Kidney glomerular epithelial cell (primary cell): ENCODE measurements around the gene F7.

Source experiments
- DNase-seq: peaks from one replicate; lab custom pipeline; 2025; lab: John Stamatoyannopoulos, UW

F7 gene

DNA sequence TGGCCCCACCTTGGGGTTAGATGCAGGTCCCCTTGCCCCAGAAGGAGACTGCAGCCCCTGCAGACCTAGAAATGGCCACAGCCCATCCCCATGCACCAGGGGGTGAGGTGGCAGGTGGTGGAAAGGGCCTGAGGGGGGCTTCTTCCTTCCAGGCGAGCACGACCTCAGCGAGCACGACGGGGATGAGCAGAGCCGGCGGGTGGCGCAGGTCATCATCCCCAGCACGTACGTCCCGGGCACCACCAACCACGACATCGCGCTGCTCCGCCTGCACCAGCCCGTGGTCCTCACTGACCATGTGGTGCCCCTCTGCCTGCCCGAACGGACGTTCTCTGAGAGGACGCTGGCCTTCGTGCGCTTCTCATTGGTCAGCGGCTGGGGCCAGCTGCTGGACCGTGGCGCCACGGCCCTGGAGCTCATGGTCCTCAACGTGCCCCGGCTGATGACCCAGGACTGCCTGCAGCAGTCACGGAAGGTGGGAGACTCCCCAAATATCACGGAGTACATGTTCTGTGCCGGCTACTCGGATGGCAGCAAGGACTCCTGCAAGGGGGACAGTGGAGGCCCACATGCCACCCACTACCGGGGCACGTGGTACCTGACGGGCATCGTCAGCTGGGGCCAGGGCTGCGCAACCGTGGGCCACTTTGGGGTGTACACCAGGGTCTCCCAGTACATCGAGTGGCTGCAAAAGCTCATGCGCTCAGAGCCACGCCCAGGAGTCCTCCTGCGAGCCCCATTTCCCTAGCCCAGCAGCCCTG is 12.8 kb downstream of the F7 start:
- DNase-seq, result no peak

DNA sequence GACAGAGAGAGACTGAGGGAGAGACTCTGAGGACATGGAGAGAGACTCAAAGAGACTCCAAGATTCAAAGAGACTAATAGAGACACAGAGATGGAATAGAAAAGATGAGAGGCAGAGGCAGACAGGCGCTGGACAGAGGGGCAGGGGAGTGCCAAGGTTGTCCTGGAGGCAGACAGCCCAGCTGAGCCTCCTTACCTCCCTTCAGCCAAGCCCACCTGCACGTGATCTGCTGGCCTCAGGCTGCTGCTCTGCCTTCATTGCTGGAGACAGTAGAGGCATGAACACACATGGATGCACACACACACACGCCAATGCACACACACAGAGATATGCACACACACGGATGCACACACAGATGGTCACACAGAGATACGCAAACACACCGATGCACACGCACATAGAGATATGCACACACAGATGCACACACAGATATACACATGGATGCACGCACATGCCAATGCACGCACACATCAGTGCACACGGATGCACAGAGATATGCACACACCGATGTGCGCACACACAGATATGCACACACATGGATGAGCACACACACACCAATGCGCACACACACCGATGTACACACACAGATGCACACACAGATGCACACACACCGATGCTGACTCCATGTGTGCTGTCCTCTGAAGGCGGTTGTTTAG is 13.7 kb downstream of the F7 start:
- DNase-seq, result no peak

DNA sequence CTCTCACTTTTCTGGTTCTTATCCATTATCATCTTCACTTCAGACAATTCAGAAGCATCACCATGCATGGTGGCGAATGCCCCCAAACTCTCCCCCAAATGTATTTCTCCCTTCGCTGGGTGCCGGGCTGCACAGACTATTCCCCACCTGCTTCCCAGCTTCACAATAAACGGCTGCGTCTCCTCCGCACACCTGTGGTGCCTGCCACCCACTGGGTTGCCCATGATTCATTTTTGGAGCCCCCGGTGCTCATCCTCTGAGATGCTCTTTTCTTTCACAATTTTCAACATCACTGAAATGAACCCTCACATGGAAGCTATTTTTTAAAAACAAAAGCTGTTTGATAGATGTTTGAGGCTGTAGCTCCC is 14.2 kb downstream of the F7 start:
- no peak for DNase-seq

DNA sequence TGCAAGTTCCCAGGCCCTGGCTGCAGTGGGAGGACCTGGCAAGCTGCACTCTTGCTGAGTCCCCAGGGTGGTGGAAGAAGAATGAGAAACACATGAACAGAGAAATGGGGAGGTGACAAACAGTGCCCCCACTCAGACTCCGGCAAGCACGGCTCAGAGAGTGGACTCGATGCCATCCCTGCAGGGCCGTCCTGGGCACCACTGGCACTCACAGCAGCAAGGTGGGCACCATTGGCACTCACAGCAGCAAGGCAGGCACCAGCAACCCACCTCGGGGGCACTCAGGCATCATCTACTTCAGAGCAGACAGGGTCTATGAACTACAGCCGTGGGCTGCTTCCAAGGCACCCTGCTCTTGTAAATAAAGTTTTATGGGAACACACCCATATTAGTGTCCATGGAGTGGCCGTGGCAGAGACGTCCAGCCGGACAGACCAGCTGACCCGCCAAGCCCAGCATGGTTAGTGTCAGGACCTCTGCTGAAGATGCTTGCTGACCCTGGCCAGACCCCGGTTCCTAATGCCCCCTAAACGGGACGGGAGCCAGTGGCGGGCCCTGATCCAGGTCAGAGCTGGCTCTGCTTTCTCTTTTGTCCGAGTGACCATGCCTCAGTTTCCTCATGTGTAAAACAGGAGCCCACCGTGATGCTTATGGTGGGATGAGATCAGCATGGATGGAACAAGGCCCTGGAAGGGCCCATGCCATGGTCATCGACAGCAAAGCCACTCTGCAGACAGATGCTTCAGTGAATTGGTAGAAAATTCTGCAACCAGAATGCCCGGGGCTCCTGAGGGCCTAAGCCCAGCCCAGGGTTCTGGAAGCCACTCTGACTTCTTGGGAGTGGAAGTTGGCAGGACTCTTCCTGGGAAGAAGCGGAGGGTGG is 14.9 kb downstream of the F7 start:
- DNase-seq, result no peak

DNA sequence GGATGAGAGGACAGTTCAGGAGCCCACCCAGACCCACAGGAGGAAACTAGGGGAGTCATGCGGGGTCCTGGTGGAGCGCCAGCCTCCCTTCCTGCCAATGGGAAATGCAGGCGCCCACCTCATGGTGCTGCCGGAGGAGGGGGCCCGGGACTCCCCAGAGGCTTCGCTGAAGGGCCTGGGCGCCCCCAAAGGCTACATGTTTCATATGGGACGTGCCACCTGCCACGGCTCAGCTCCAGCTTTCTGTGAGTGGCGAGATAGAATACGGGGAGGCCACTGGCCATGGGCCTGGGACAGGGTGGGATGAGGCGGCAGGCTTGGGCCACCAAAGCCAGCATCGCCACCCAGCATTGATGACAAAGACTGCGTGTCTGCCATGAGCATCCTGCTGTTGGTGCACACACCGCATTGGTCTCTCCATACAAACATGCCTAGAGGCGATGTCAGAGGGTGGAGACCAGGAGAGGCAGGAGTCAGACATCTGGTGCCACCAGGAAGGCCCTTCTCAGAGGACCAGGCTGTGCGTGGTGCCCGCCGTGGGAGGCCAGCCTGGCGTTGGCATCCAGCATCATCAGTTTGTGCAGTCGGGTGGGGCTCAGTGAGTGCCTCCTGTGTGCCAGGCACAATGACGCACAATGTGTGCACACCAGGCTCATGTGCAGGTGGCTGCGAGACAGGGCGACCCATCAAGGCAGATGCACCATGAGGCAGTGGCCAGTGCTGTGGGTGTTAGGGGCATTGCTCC is 15.8 kb downstream of the F7 start:
- DNase-seq, result no peak

DNA sequence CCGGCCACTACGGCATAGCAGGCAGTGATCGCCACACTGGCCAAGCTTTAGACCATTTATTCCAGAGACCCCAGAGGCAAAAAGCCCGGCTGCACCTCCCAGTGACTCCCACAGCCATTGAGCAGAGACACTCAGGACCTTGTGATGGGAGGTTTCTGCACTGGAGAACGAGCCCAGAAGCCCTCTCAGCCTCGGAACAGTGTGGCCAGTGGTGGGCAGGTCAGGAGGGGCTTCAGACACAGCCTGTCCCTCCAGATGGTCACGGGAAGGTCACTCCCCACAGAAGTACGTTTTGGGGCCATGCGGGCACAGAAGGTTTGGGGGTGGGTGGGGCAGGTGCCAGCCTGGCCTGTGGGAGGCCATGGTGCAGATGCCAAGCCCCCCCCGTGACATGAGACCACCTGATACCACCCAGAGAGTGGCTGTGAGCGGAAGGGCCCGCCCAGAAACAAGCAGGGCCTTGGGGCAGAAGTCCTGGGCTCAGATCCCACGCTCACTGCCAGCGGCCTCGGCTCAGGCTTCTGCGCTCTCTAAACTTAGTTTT is 16.4 kb downstream of the F7 start:
- no peak for DNase-seq

DNA sequence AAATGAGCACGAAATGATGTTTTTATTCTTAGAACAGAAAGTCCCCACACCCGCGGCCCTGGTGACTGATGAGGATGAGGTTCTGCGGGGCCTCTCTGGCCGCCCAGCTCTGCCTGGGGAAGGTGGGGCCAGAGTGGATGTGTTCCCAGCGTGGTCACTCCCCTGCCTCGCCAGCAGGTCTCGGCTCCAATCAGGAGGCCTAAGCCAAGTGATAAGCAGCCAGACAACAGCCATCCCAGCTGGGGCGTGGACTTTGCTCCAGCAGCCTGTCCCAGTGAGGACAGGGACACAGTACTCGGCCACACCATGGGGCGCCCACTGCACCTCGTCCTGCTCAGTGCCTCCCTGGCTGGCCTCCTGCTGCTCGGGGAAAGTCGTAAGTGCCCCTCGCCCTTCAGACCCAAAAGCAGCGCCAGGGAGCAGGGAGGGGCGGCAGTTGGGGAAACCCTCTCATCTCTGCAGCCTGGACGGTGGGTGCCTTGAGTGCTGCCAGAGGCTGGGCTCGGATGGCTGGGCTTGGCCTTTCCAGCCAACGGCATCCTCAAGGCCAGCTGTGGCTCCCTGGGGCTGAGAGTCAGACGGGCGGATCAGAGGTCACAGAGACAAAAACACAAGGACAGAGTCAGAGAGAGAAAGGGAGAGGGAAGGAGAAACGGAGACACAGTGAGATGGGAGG is 17.1 kb downstream of the F7 start, which contains the start of gene F10:
F10 (plus strand) TSS at position 250 of the 676 bp plus-strand sequence; CDS start at position 307, 57 bp downstream.
- no peak for DNase-seq

DNA sequence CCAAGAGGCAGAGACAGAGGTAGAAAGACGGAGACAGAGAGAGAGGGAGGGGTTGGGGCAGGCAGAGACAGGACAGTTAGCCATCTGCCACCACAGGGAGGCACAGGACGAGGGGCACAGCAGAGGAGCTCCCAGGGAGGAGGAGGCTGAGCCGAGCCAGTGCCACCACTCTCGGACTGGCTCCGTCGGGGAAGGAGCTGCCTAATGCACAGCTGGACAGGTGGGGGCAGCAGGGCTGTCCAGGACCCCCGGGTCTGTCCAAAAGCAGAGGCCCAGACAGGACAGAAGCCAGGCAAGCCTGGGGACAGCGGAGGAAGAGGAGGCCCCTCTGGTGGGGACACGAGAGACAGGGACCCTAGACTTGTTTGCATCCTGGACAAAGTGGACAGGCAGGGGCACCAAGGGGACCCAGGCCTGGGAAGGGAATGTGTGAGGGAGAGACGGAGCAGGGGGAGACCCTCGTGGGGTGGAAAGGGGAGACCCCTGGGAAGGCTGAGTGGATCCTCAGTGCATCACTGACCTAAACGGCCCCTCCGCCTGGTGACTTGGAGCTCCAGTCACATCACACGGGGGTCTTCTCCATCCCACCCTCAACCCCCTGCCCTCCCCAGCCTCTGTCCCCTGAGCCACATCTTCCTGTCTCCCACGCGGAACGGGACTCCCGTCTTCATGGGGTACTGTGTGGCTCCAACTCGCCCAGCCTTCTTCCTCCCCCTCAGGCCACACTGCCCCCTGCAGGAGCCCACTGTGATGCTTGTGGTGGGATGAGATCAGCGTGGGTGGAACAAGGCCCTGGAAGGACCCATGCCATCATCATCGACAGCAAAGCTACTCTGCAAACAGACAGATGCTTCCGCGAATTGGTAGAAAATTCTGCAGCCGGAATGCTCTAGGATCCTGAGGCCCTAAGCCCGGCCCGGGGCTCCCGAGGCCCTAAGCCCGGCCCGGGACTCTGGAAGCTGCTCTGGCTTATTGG is 17.9 kb downstream of the F7 start:
- no peak for DNase-seq

DNA sequence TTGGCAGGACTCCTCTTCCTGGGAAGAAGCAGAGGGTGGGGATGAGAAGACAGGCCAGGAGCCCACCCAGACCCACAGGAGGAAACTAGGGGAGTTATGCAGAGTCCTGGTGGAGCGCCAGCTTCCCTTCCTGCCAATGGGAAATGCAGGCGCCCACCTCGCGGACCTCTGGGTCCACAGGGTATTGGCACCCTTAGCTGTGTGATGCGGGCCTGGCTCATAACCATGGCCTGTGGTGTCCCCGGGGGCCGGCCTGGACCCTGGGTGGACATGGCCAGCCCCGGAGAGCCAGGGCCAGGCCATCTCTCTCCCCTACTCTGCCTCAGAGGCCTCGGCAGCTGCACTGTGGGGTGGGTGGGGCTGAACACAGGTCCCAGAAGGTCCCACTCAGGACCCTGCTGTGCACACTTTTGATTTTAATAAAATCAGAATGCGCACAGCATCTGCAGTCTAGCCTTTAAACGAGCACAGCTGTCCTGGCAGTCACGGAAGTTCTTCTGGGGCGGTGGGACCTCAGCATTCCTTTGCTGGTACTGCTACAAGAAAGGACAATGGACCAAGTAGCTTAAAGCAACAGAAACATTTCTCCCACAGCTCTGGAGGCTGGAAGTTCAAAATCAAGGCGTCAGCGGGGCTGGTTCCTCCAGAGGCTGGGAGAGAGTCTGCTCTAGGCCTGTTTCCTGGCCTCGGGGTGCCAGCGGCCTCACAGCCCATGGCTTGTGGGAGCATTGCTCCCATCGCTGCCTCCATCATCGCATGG is 18.8 kb downstream of the F7 start:
- no peak for DNase-seq

DNA sequence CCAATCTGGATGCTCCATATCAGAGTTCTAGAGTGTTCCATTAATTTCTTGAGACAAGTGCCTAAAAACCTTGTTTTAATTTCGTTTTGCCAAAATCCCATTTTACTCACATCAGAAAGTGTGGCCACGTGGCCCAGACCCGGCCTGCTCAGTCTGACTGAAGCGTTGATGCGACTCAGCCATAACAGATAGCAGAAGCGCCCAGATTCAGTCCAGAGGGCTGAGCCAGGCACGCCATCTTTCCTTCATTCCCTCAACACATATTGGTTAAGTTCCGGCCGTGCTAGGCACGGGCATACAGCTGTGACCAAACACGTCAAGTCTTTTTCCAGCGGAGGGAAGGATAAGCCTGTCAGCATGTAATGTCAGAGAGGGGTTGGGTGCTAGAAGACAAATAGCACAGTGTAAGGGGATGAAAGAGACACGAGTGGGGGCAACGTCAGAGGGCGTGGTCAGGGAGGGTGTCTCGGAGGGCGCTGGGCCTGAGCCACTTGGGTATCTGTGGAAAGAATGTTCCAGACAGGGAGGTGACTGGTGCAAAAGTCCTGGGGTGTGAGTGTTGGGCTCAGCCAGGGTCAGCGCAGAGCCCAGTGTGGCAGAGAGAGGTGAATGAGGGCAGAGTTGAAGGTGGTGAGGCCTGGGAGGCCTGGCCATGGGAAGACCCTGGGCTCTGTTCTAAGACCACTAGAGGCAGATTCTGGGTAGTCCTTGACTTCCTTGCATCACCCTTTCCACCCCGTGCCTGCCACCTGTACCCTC is 20.1 kb downstream of the F7 start:
- no peak for DNase-seq

DNA sequence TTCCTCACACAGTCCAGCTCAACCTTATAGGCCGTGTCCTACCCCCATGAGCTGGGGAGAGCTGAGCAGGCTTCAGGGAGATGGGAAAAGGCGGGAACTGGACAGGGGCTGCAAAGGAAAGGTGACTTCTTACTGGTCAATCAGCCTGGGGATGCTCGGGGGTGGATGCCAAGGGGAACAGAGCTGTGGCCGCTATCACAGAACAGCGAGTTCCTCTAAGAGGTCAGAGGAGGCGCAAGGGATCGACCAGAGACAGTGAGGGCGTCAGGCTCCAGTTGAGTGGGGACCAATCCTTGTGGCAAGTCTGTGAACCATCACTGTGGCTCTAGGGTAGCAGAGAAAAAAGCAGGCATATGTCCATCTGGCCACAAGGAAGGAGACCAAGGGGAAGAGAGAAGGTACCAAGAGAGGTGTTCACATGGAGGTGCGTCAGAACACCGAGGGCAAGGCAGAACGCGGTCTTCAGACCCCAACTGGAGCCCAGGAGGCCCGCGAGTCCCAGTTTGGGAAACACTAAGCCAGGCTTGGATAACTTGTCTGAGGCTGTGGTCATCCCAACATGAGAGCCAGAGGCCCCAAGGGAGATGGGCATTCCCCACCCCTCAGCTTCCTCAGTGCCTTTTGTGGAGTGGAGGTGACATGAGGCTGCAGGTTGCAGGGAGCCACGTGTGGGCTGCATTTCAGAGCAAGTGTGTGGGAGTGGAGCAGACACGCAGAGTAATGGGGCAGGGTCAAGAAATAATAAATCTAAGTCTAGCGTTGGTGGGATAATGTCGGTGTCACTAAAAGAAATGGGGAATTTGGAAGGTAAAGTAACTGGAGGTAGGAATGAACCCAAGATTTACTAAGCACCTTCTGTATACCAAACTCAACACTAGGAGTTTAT is 20.9 kb downstream of the F7 start:
- no peak for DNase-seq

DNA sequence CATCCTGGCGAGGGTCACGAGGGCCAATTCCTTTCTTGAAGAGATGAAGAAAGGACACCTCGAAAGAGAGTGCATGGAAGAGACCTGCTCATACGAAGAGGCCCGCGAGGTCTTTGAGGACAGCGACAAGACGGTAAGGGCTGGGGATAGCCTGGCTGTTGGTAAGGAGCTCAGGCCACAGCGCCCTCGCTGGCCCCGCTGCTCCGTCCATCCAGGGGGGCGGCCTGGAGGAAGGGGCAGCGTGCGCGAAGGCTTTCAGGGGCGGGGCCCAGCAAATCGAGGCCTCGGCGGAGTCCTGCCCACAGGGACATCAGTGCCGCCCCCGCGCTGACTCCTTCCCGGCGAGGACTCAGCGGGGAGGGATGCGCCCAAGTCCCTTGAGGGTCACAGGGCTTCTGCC is 23.9 kb downstream of the F7 start:
- DNase-seq, result no peak

DNA sequence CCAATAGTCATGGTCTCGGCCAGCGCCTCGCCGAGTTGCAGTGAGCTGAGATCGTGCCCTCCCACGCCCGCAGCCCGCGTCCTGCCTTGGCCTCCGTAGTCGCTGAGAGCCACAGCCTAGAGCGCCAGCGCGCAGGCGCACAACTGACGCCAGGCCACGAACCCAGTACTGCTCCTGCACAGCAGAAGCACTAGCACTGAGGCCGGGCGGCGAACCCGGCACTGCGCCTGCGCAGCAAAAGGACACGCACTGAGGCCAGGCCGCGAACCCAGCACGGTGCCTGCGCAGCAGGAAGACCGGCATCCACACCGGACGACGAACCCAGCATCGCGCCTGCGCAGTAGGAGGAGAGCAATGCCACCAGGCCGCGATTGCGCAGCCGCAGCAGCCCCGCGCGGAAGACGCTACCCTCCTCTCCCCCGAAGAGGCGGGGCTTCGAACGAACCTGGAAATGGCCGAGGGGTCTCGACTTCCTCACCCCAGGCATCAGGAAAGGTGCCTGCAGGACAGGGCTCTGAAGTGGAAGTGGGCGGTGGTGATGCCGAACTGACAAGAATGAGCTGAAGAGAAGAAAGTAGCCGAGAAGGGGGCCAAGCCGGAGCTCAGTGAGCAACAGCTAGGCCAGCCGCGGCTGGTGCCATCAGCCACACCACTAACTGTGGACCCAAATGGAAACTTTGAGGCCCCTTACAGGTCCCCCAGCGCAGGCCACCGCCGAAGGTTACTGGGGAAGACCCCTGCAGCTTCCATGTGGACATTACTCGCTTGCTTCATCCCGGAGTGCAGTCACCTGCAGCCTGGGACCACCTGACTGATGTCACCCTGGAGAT is 24.5 kb downstream of the F7 start:
- no peak for DNase-seq

DNA sequence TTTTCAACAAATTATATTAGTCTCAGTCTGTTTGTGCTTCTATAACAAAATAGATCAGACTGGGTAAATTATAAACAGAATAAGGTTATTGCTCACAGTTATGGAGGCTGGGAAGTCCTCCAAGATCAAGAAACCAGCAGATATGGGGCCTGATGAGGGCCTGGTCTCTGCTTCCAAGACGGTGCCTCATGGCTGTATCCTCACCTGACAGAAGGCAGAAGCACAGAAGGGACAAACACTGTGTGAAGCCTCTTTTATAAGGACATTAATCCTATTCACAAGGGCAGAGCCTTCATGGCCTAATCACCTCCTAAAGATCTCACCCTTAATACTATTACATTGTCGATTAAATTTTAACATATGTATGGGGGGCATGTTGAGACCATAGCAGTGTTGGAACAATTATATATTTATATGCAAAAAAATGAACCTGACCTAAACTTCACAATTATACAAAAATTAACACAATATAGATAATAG is 29.7 kb downstream of the F7 start:
- no peak for DNase-seq

DNA sequence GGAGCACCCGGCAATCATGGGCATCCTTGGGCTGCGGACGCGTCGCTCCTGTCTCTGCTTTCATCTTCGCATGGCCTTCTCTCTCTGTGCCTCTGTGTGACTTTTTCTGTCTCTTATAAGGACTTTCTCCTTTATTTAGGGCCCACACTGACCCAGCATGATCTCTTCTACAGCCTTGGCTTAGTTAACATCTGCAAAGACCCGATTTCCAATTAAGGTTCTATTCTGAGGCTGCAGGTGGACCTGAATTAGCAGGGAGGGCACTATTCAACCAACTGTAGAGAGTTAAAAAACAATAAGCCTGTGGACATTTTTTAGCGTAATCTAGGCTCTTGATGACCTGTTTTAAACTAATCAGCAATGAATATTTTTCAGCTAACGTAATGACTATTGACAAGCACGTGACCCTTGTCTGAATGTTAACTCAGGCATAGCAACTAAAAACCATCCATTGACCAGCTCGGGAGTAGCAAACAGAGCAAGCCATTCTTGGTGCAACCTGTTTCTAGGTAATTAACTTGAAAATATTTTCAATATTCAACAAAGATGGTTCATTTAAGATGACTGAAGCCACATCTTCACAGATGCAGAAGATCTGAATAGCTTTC is 32.2 kb downstream of the F7 start:
- DNase-seq, result no peak
